HepG2 (cell line): Measurements from ENCODE around the gene ZCCHC3. TPM values are rescaled to one million over a fixed set of nuclear protein-coding genes. Genes with fewer than 3 reads are reported as not detected.

Experiments
- HIVEP1 ChIP-seq: sonication (generic); formaldehyde crosslinking; IDR thresholded peaks from 2 replicates; pipeline ENCODE4 v1.4.0; 2020; ENCODE audit warnings: mild to moderate bottlenecking, missing genetic modification reagents
- MED8 ChIP-seq: sonication (generic); formaldehyde crosslinking; IDR thresholded peaks from 2 replicates; pipeline ENCODE4 v1.8.1; 2023; ENCODE audit warnings: mild to moderate bottlenecking, missing genetic modification reagents; ENCODE audit not compliant: insufficient replicate concordance
- MXI1 ChIP-seq: IDR thresholded peaks from 3 replicates; pipeline ENCODE4 v1.6.1; 2012; ENCODE audit warnings: low read depth, low read length, inconsistent platforms, borderline replicate concordance
- SAFB2 ChIP-seq: sonication (generic); formaldehyde crosslinking; IDR thresholded peaks from 2 replicates; pipeline ENCODE4 v1.5.1; 2020; ENCODE audit warnings: missing genetic modification reagents, low read depth, mild to moderate bottlenecking, borderline replicate concordance
- SP4 ChIP-seq: sonication (generic); formaldehyde crosslinking; IDR thresholded peaks from 2 replicates; pipeline ENCODE4 v1.8.1; 2023; ENCODE audit warnings: mild to moderate bottlenecking, missing genetic modification reagents
- TP53 ChIP-seq: sonication (generic); formaldehyde crosslinking; conservative IDR thresholded peaks from 2 replicates; pipeline ENCODE4 v1.4.0; 2020; ENCODE audit warnings: missing genetic modification reagents
- ZNF256 ChIP-seq: sonication (generic); formaldehyde crosslinking; conservative IDR thresholded peaks from 2 replicates; pipeline ENCODE4 v1.4.0; 2020; ENCODE audit warnings: missing genetic modification reagents
- polyA plus RNA-seq, 8 experiments: library from polyadenylated mRNA; depleted of rRNA in 3 of 8; stranded (reverse) in 7 of 8; unstranded in 1 of 8; fragments of >200 nt; fragmentation: Illumina TruSeq in 4 of 8; extraction: Trizol in 4 of 8; gene quantifications; 2 replicates each; pipeline versions ENCODE4 v1.2.1 to v1.2.3, GENCODE V29; 2011 to 2016; ENCODE audit warnings: low read depth in 4 of 8, missing spikeins in 1 of 8, mixed read lengths in 1 of 8; ENCODE audit not compliant: insufficient read depth in 1 of 8
- total RNA-seq, 5 experiments: library from RNA; depleted of rRNA; stranded (reverse); fragments of >200 nt; fragmentation: Illumina TruSeq; extraction: Trizol; gene quantifications; 2 replicates each; pipeline ENCODE4 v1.2.3, GENCODE V29; 2016; ENCODE audit warnings: low read depth in 1 of 5
- TF ChIP-seq, protein P1 (sequence below): sonication (generic); formaldehyde crosslinking; IDR thresholded peaks from 2 replicates; pipeline ENCODE4 v1.4.0; 2020; ENCODE audit warnings: missing genetic modification reagents, borderline replicate concordance
- TF ChIP-seq, protein P2 (sequence below): sonication (generic); formaldehyde crosslinking; IDR thresholded peaks from 2 replicates; pipeline ENCODE4 v1.8.0; 2022; ENCODE audit warnings: mild to moderate bottlenecking, missing genetic modification reagents, moderate library complexity
- TF ChIP-seq, protein P3 (sequence below): sonication (generic); formaldehyde crosslinking; IDR thresholded peaks from 2 replicates; pipeline ENCODE4 v1.5.0; 2020; ENCODE audit warnings: mild to moderate bottlenecking, missing genetic modification reagents
- TF ChIP-seq, protein P4 (sequence below), 2 experiments: fragments of 450-650 bp in 1 of 2; sonication (generic) in 1 of 2; formaldehyde crosslinking in 1 of 2; IDR thresholded peaks; 2 replicates each; pipeline versions ENCODE4 v1.6.1 to v1.8.0; 2016 to 2022; ENCODE audit warnings: antibody characterized with exemption in 1 of 2, mild to moderate bottlenecking in 1 of 2, missing genetic modification reagents in 1 of 2

The ZCCHC3 gene
- total and polyA plus RNA-seq, 2 of the 13 experiments (the other 11 are each of a cell fraction or from before 2014, with no cell fraction given), result 46.6 to 63.0 TPM

DNA sequence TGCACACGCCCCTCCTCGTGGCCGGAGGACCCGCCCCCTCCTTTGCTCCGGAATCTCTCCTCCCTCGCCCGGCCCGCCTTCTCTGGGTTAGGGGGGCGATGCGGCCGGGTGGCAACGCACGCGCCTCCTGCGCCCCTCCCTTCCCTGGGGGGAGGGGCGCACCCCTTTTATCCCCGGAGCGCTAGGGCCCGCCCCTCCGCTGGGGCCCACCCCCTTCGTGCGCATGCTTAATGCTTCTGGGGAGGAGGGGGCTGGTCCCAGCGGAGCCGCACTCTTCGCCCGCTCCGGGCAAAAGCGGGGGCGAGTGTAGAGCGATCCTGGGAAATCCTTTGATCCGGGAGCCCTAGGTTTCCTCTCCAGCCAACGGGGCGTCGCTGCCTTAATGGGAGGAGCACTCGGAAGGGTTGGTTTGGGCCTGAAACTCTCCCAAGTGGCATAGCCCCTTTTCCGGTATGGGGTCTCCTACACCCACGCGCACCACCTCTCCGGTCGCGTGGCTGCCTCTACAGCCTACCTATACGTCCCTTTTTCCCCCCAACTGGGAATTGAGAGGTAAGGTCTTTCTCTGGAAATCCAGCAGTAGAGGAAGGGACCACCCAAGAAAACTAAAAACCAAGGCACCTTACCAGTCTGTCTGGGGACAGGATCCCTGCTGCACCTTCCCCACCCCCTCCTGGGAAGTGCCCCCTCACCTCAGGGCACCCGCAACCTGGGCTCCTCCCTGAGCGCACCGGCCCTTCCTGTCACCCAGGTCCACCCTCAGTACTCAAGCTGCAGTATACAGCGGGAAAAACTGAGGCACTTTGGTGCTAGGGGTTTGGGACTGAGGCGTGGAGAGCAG lies 30.0 kb downstream of the ZCCHC3 start (continued):
- TF ChIP-seq ZNF256 (CRISPR knock-in tag), result no peak
- TF ChIP-seq MXI1, result peak; percentile 96
- TF ChIP-seq, protein P1, sequence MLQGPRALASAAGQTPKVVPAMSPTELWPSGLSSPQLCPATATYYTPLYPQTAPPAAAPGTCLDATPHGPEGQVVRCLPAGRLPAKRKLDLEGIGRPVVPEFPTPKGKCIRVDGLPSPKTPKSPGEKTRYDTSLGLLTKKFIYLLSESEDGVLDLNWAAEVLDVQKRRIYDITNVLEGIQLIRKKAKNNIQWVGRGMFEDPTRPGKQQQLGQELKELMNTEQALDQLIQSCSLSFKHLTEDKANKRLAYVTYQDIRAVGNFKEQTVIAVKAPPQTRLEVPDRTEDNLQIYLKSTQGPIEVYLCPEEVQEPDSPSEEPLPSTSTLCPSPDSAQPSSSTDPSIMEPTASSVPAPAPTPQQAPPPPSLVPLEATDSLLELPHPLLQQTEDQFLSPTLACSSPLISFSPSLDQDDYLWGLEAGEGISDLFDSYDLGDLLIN (CRISPR knock-in tag), result 0 out of 2 replicates have a peak, but pooled peaks have one; percentile 36
- TF ChIP-seq MED8 (CRISPR knock-in tag), result peak; percentile 42
- TF ChIP-seq, protein P2, sequence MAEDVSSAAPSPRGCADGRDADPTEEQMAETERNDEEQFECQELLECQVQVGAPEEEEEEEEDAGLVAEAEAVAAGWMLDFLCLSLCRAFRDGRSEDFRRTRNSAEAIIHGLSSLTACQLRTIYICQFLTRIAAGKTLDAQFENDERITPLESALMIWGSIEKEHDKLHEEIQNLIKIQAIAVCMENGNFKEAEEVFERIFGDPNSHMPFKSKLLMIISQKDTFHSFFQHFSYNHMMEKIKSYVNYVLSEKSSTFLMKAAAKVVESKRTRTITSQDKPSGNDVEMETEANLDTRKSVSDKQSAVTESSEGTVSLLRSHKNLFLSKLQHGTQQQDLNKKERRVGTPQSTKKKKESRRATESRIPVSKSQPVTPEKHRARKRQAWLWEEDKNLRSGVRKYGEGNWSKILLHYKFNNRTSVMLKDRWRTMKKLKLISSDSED (CRISPR knock-in tag), result no peak
- TF ChIP-seq, protein P3, sequence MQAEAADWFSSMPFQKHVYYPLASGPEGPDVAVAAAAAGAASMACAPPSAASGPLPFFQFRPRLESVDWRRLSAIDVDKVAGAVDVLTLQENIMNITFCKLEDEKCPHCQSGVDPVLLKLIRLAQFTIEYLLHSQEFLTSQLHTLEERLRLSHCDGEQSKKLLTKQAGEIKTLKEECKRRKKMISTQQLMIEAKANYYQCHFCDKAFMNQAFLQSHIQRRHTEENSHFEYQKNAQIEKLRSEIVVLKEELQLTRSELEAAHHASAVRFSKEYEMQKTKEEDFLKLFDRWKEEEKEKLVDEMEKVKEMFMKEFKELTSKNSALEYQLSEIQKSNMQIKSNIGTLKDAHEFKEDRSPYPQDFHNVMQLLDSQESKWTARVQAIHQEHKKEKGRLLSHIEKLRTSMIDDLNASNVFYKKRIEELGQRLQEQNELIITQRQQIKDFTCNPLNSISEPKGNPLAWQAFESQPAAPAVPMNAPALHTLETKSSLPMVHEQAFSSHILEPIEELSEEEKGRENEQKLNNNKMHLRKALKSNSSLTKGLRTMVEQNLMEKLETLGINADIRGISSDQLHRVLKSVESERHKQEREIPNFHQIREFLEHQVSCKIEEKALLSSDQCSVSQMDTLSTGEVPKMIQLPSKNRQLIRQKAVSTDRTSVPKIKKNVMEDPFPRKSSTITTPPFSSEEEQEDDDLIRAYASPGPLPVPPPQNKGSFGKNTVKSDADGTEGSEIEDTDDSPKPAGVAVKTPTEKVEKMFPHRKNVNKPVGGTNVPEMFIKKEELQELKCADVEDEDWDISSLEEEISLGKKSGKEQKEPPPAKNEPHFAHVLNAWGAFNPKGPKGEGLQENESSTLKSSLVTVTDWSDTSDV, result no peak
- TF ChIP-seq, protein P4, sequence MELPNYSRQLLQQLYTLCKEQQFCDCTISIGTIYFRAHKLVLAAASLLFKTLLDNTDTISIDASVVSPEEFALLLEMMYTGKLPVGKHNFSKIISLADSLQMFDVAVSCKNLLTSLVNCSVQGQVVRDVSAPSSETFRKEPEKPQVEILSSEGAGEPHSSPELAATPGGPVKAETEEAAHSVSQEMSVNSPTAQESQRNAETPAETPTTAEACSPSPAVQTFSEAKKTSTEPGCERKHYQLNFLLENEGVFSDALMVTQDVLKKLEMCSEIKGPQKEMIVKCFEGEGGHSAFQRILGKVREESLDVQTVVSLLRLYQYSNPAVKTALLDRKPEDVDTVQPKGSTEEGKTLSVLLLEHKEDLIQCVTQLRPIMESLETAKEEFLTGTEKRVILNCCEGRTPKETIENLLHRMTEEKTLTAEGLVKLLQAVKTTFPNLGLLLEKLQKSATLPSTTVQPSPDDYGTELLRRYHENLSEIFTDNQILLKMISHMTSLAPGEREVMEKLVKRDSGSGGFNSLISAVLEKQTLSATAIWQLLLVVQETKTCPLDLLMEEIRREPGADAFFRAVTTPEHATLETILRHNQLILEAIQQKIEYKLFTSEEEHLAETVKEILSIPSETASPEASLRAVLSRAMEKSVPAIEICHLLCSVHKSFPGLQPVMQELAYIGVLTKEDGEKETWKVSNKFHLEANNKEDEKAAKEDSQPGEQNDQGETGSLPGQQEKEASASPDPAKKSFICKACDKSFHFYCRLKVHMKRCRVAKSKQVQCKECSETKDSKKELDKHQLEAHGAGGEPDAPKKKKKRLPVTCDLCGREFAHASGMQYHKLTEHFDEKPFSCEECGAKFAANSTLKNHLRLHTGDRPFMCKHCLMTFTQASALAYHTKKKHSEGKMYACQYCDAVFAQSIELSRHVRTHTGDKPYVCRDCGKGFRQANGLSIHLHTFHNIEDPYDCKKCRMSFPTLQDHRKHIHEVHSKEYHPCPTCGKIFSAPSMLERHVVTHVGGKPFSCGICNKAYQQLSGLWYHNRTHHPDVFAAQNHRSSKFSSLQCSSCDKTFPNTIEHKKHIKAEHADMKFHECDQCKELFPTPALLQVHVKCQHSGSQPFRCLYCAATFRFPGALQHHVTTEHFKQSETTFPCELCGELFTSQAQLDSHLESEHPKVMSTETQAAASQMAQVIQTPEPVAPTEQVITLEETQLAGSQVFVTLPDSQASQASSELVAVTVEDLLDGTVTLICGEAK (IDR thresholded peaks at IDR 0.05), result no peak
- TF ChIP-seq, protein P4 (CRISPR knock-in tag; IDR thresholded peaks at IDR 0.05), result 0 out of 2 replicates have a peak, but pooled peaks have one; percentile 11
- TF ChIP-seq TP53 (CRISPR knock-in tag), result no peak
- TF ChIP-seq HIVEP1 (CRISPR knock-in tag), result peak; percentile 93
- peak; percentile 94 for TF ChIP-seq SP4 (CRISPR knock-in tag)
- no peak; the same call in 1 of the 2 replicates for TF ChIP-seq SAFB2 (CRISPR knock-in tag)
